ENCODE measurements around the gene PSMD14. TPM values are rescaled to one million over a fixed set of nuclear protein-coding genes. Genes with fewer than 3 reads are reported as not detected.
A peak's percentile ranks its signal among the peaks of the same experiment; 100 is the strongest.

The PSMD14 gene
- total and polyA plus RNA-seq, 2 donors (not counting 1 experiment from before 2014, with no cell fraction given), result 7.4 to 27.0 TPM

- no peak overlapping the region for H3K27ac ChIP-seq (ENCODE audit: low read length in 2 of 2)
- H3K27me3 ChIP-seq (replicated peaks in 1 of 4; ENCODE audit: control extremely low read depth in 1 of 4, control insufficient read depth in 3 of 4, insufficient read depth in 4 of 4, low read length in 3 of 4), result peaks cover 2 to 87% (median 67%) of the 10 kb centered on the region in 4 experiments
- WGBS (ENCODE audit: insufficient coverage), result 33% methylated on average over 9 of the region's 17 CpGs
- ATAC-seq (ENCODE audit: low read depth), result no peak
- ChIA-PET POLR2A (interaction anchor here (0.6 kb wide), 1 partner anchor 15 kb away, joined by 3 read pairs; no protein-coding TSS in a partner anchor), CTCF (no interaction called here)
- H3K4me2 ChIP-seq (replicated peaks; ENCODE audit: low read depth, low read length, poor library complexity, severe bottlenecking), result no peak overlapping the region
- H3K27me3 Mint-ChIP-seq, result peaks cover 76% of the 10 kb centered on the region
- DNase-seq, result peak; percentile 12
- H4K20me1 ChIP-seq (ENCODE audit: control insufficient read depth, insufficient read depth, low read length, poor library complexity, severe bottlenecking), result no peaks in the 10 kb centered on the region
- H3K9me3 Mint-ChIP-seq (ENCODE audit: insufficient read depth), result peaks cover 3% of the 10 kb centered on the region
- no peak for TF ChIP-seq EZH2 (IDR thresholded peaks at IDR 0.05; ENCODE audit: borderline replicate concordance, insufficient read depth, low read depth, low read length, poor library complexity, severe bottlenecking)
- H3K79me2 ChIP-seq (ENCODE audit: control insufficient read depth, insufficient read depth, low read length), result no peaks in the 10 kb centered on the region
- H3K4me3 Mint-ChIP-seq, result no peak overlapping the region
- H3K9ac ChIP-seq (ENCODE audit: low read length), result no peak overlapping the region
- peaks cover 26% of the 10 kb centered on the region for H3K4me1 Mint-ChIP-seq
- peak overlapping the region; percentile 10 for H3K27ac Mint-ChIP-seq
- H3K4me1 ChIP-seq (ENCODE audit: control insufficient read depth in 2 of 2, insufficient read depth in 2 of 2, low read length in 2 of 2), result peaks cover 20 to 51% of the 10 kb centered on the region in 2 donors
- intact Hi-C loops (cut with micrococcal nuclease), result no loop called here
- H3K36me3 ChIP-seq (replicated peaks in 1 of 2; ENCODE audit: control extremely low read depth in 1 of 2, control insufficient read depth in 1 of 2, extremely low read depth in 1 of 2, insufficient read depth in 2 of 2, low read length in 1 of 2), result no peaks in the 10 kb centered on the region
- H3K9me3 ChIP-seq (ENCODE audit: control extremely low read depth in 1 of 3, control insufficient read depth in 2 of 3, insufficient read depth in 1 of 3, low read length in 2 of 3), result peaks cover 3 to 35% (median 10%) of the 10 kb centered on the region in 3 donors
- H2AFZ ChIP-seq (ENCODE audit: insufficient read depth, low read depth, low read length, poor library complexity, severe bottlenecking), result no peak overlapping the region
- H3K4me3 ChIP-seq (ENCODE audit: control extremely low read depth in 1 of 5, extremely low read depth in 1 of 5, insufficient read depth in 1 of 5, low read depth in 2 of 5, low read length in 4 of 5), result no peak overlapping the region
These were observed 117.7 kb downstream of the PSMD14 start for GRCh38 chr2:161425728-161426454.

GRCh38 chr2:161426455-161426921 lies 118.3 kb downstream of the PSMD14 start:
- Histone ChIP-seq H2AFZ (ENCODE audit: insufficient read depth, low read depth, low read length, poor library complexity, severe bottlenecking) (peak overlapping the region; percentile 23), H4K20me1 (ENCODE audit: control insufficient read depth, insufficient read depth, low read length, poor library complexity, severe bottlenecking) (no peaks in the 10 kb centered on the region), H3K36me3 (replicated peaks in 1 of 2; ENCODE audit: control extremely low read depth in 1 of 2, control insufficient read depth in 1 of 2, extremely low read depth in 1 of 2, insufficient read depth in 2 of 2, low read length in 1 of 2) (no peaks in the 10 kb centered on the region), H3K79me2 (ENCODE audit: control insufficient read depth, insufficient read depth, low read length) (no peaks in the 10 kb centered on the region), H3K27ac (ENCODE audit: low read length in 2 of 2) (no peak overlapping the region), H3K4me2 (replicated peaks; ENCODE audit: low read depth, low read length, poor library complexity, severe bottlenecking) (peak overlapping the region; percentile 54), H3K9ac (ENCODE audit: low read length) (no peak overlapping the region), H3K9me3 (ENCODE audit: control extremely low read depth in 1 of 3, control insufficient read depth in 2 of 3, insufficient read depth in 1 of 3, low read length in 2 of 3) (peaks cover 1 to 35% (median 10%) of the 10 kb centered on the region in 3 donors), H3K4me3 (ENCODE audit: control extremely low read depth in 1 of 5, extremely low read depth in 1 of 5, insufficient read depth in 1 of 5, low read depth in 2 of 5, low read length in 4 of 5) (peak overlapping the region in 1 of 5 experiments; percentile 36), H3K4me1 (ENCODE audit: control insufficient read depth in 2 of 2, insufficient read depth in 2 of 2, low read length in 2 of 2) (peaks cover 20 to 51% of the 10 kb centered on the region in 2 donors), H3K27me3 (replicated peaks in 1 of 4; ENCODE audit: control extremely low read depth in 1 of 4, control insufficient read depth in 3 of 4, insufficient read depth in 4 of 4, low read length in 3 of 4) (peaks cover 2 to 81% (median 62%) of the 10 kb centered on the region in 4 experiments)
- ChIA-PET CTCF (no interaction called here), POLR2A (no interaction called here)
- WGBS (ENCODE audit: insufficient coverage), result 16% methylated on average over 11 of the region's 13 CpGs
- Mint-ChIP-seq H3K27ac (peak overlapping the region; percentile 10), H3K27me3 (peaks cover 73% of the 10 kb centered on the region), H3K4me1 (peaks cover 25% of the 10 kb centered on the region), H3K4me3 (peak overlapping the region; percentile 62), H3K9me3 (ENCODE audit: insufficient read depth) (peaks cover 2% of the 10 kb centered on the region)
- intact Hi-C loops (cut with micrococcal nuclease), result no loop called here
- ATAC-seq (ENCODE audit: low read depth) (no peak), DNase-seq (peak; percentile 40)
- no peak for TF ChIP-seq CTCF (IDR thresholded peaks at IDR 0.05)
- no peak for TF ChIP-seq EZH2 (IDR thresholded peaks at IDR 0.05; ENCODE audit: borderline replicate concordance, insufficient read depth, low read depth, low read length, poor library complexity, severe bottlenecking)

Data from B cell (primary cell).